ENCODE data around the gene RFTN1.
A peak's percentile ranks its signal among the peaks of the same experiment; 100 is the strongest.

Gene RFTN1

GRCh38 chr3:16301507-16301906, 212.0 kb downstream of the RFTN1 start:
- DNase-seq (ENCODE audit: low spot score) = no peak

GRCh38 chr3:16300881-16301359, 212.6 kb downstream of the RFTN1 start:
- no peak for DNase-seq (ENCODE audit: low spot score)

GRCh38 chr3:16300307-16300706, 213.2 kb downstream of the RFTN1 start:
- DNase-seq (ENCODE audit: low spot score) = no peak

- DNase-seq (ENCODE audit: low spot score) = no peak
Measured at GRCh38 chr3:16299746-16300145, 213.8 kb downstream of the RFTN1 start.

- no peak for DNase-seq (ENCODE audit: low spot score)
Measured at GRCh38 chr3:16298891-16299290, 214.6 kb downstream of the RFTN1 start.

- DNase-seq (ENCODE audit: low spot score) = no peak
Measured at GRCh38 chr3:16297997-16298885, 215.3 kb downstream of the RFTN1 start.

- no peak for DNase-seq (ENCODE audit: low spot score)
Measured at GRCh38 chr3:16295298-16295890, 218.1 kb downstream of the RFTN1 start.

- DNase-seq (ENCODE audit: low spot score) = no peak
Measured at GRCh38 chr3:16294844-16295243, 218.7 kb downstream of the RFTN1 start.

GRCh38 chr3:16290827-16291196, 222.7 kb downstream of the RFTN1 start:
- no peak for DNase-seq (ENCODE audit: low spot score)

- DNase-seq (ENCODE audit: low spot score) = peak; percentile 46
Measured at GRCh38 chr3:16290007-16290826, 223.3 kb downstream of the RFTN1 start.

- DNase-seq (ENCODE audit: low spot score) = no peak
Measured at GRCh38 chr3:16289144-16289889, 224.2 kb downstream of the RFTN1 start.

GRCh38 chr3:16288664-16289063, 224.8 kb downstream of the RFTN1 start:
- no peak for DNase-seq (ENCODE audit: low spot score)

- DNase-seq (ENCODE audit: low spot score) = no peak
Measured at GRCh38 chr3:16286751-16287543, 226.6 kb downstream of the RFTN1 start.

- no peak for DNase-seq (ENCODE audit: low spot score)
Measured at GRCh38 chr3:16286161-16286560, 227.3 kb downstream of the RFTN1 start.

GRCh38 chr3:16284633-16285032, 228.9 kb downstream of the RFTN1 start:
- DNase-seq (ENCODE audit: low spot score) = no peak

- DNase-seq (ENCODE audit: low spot score) = no peak
Measured at GRCh38 chr3:16280671-16281070, 232.8 kb downstream of the RFTN1 start.

GRCh38 chr3:16279010-16279801, 234.3 kb downstream of the RFTN1 start:
- DNase-seq (ENCODE audit: low spot score) = no peak

GRCh38 chr3:16277471-16277870, 236.0 kb downstream of the RFTN1 start:
- no peak for DNase-seq (ENCODE audit: low spot score)

- no peak for DNase-seq (ENCODE audit: low spot score)
Measured at GRCh38 chr3:16273867-16274266, 239.6 kb downstream of the RFTN1 start.

- no peak for DNase-seq (ENCODE audit: low spot score)
Measured at GRCh38 chr3:16272588-16272987, 240.9 kb downstream of the RFTN1 start.

Data from D341Med (cell line).